Naive thymus-derived CD8-positive, alpha-beta T cell (primary cell): ENCODE measurements around the gene HES6. TPM values are rescaled to one million over a fixed set of nuclear protein-coding genes. Genes with fewer than 3 reads are reported as not detected.

Experiments
- ATAC-seq, 2 donors: fragments of 150-1000 bp; cut with Tn5 transposase in 1 of 2; sonication (Bioruptor Pico), chemical (Tn5 transposase) in 1 of 2; 1 replicate in 1 of 2; 2 replicates in 1 of 2; pipeline ENCODE4 v1.10.0; 2021; ENCODE audit warnings: mild to moderate bottlenecking in 2 of 2, moderate library complexity in 2 of 2
- POLR2A ChIA-PET: fragments of 350-600 bp; sonication (Branson Sonifier 250); formaldehyde crosslinking; loops from one replicate; lab custom pipeline; 2021; ENCODE audit warnings: antibody characterized with exemption; lab: Charles Lee
- DNase-seq, 10 donors: peaks; one replicate each; pipeline versions ENCODE4 v3.0.0 to v3.0.0-alpha.2; 2020 to 2022
- H3K27ac Mint-ChIP-seq, 10 donors: one replicate each; pipeline ENCODE4 v1.8.0; 2020 to 2022; ENCODE audit warnings: mild to moderate bottlenecking in 10 of 10, mixed read lengths in 10 of 10, moderate library complexity in 4 of 10, inconsistent platforms in 1 of 10
- H3K27me3 Mint-ChIP-seq, 5 donors: one replicate each; pipeline ENCODE4 v1.8.0; 2021 to 2022; ENCODE audit warnings: mixed read lengths in 5 of 5
- H3K36me3 Mint-ChIP-seq, 3 donors: one replicate each; pipeline ENCODE4 v1.8.0; 2020 to 2022; ENCODE audit warnings: mixed read lengths in 3 of 3, mild to moderate bottlenecking in 2 of 3, inconsistent platforms in 1 of 3
- H3K4me1 Mint-ChIP-seq, 4 donors: one replicate each; pipeline ENCODE4 v1.8.0; 2021 to 2022; ENCODE audit warnings: mixed read lengths in 4 of 4
- H3K4me3 Mint-ChIP-seq, 10 donors: one replicate each; pipeline ENCODE4 v1.8.0; 2020 to 2022; ENCODE audit warnings: mild to moderate bottlenecking in 10 of 10, mixed read lengths in 10 of 10, moderate library complexity in 6 of 10, inconsistent platforms in 1 of 10
- H3K9me3 Mint-ChIP-seq, 9 donors: one replicate each; pipeline ENCODE4 v1.8.0; 2020 to 2022; ENCODE audit warnings: mixed read lengths in 9 of 9, mild to moderate bottlenecking in 3 of 9, inconsistent platforms in 1 of 9, moderate library complexity in 1 of 9
- polyA plus RNA-seq, 3 donors: library from polyadenylated mRNA; unstranded; fragments of 300-500 nt; fragmentation: Illumina TruSeq; gene quantifications; one replicate each; pipeline ENCODE4 v1.2.3, GENCODE V29; 2021
- total RNA-seq, 8 experiments: library from RNA in 2 of 8; stranded (reverse) in 2 of 8; gene quantifications; one replicate each; pipeline ENCODE4 v1.2.3 and lab custom pipeline; 2021 to 2026

Gene HES6
- total and polyA plus RNA-seq, 5 experiments from 2014 or later, result 0.33 to 2.0 (median 1.9) TPM; not detected in 1

DNA sequence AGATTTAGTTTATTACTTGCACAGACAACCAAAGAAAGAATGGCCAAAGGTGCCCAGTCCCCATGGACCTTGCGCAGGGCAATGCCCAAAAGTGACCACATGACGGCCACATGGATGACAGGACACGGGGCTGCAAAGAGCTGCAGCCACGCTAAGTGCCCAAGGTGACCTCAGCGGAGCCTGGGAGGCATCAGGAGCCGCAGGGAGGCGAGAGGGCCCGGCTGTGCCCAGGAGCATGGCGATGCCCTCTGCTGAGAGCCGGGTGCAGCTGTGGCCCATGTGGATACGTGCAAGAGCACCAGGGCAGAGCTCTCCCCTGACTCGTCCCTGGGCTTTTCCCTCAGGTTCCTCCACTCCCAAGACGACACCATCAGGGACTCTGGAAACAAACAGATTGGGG, 14.7 kb downstream of the HES6 start:
- DNase-seq (no peak), ATAC-seq (no peak)
- H3K4me1 Mint-ChIP-seq, result peaks cover 8 to 25% (median 12%) of the 10 kb centered on the region in 4 donors
- H3K36me3 Mint-ChIP-seq, result peaks cover 0 to 15% (median 3%) of the 10 kb centered on the region in 3 donors
- no peak overlapping the region for H3K4me3 Mint-ChIP-seq
- no peak overlapping the region for H3K27ac Mint-ChIP-seq
- POLR2A ChIA-PET, result no interaction called here
- H3K27me3 Mint-ChIP-seq, result no peaks in the 10 kb centered on the region
- no peaks in the 10 kb centered on the region for H3K9me3 Mint-ChIP-seq

DNA sequence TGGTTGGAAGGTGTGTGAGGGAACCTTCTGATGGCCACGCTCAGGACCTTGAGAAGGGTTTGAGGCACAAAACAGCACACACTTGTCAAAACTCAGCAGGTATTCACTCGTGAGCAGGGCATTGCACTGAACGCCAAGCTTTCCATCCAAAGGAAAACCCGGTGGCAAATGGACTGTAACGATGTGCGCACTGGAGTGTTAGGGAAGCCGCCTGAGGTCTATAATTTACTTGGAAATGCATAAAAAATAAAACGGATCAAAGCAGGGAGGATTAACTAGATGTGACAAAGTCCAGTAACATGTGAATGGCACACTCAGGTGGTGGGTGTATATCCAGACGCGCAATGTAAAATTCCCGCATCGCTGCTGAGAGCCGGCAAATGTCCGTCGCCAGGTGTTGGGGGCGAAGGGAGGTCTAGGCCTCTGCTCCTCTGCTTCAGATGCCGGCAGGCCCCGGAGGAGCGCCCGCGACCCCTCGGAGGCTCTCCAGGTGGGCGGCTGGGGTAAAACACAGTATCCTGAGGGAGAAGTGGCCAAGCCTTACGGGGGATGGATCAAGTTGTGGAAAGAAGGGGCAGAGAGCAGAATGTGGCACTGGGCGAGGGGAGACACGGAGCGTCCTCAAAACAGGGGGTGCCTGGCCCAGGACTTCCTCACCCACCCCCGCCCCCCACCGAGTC, 15.3 kb downstream of the HES6 start:
- H3K27me3 Mint-ChIP-seq, result no peaks in the 10 kb centered on the region
- peaks cover 0 to 15% (median 3%) of the 10 kb centered on the region in 3 donors for H3K36me3 Mint-ChIP-seq
- H3K9me3 Mint-ChIP-seq, result no peaks in the 10 kb centered on the region
- POLR2A ChIA-PET, result no interaction called here
- H3K4me3 Mint-ChIP-seq, result no peak overlapping the region
- no peak overlapping the region for H3K27ac Mint-ChIP-seq
- no peak for DNase-seq
- peaks cover 6 to 20% (median 9%) of the 10 kb centered on the region in 4 donors for H3K4me1 Mint-ChIP-seq
- no peak for ATAC-seq

DNA sequence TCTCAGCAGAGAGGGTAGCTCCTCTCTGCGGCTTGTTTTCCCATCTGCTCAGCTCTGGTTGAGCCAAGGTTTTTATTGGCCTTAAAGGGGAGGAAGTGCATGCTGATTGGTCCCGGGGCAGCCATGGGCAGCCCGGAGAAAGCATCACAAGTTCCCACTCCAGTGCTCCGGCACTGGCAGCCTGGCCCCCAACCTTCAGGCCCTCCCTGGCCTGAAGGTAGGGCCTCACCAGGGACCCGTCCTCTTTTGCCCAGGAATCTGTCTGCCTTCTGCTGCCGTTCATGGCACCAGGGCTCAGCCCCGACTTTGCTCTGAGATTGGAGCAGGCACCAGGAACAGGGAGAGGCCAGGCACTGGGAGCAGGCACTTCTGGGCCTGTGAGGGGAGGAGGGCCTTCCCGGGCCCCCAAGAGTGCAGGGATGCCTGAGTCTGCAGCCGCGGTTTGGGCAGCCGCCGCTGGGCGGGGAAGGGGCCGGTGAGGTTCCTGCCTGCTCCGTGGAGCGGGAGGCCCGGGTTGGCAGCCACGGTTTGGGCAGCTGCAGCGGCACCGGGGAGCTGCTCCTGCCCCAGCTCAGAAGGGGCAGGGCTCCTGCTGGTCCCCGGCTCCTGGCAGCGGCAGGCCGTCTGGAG, 18.8 kb downstream of the HES6 start:
- ATAC-seq (peak in 1 of 2 donors; percentile 89), DNase-seq (no peak)
- Mint-ChIP-seq H3K27ac (peak overlapping the region in 1 of 10 donors; percentile 59), H3K9me3 (no peaks in the 10 kb centered on the region), H3K4me1 (no peaks in the 10 kb centered on the region), H3K27me3 (peaks cover 0 to 4% (median 0%) of the 10 kb centered on the region in 5 donors), H3K4me3 (peak overlapping the region in 4 of 10 donors; percentile 38 to 58 (median 50)), H3K36me3 (peaks cover 0 to 10% (median 0%) of the 10 kb centered on the region in 3 donors)
- POLR2A ChIA-PET, result interaction anchor here (0.7 kb wide), 1 partner anchor 1683 kb away, joined by 3 read pairs; no protein-coding TSS in a partner anchor

DNA sequence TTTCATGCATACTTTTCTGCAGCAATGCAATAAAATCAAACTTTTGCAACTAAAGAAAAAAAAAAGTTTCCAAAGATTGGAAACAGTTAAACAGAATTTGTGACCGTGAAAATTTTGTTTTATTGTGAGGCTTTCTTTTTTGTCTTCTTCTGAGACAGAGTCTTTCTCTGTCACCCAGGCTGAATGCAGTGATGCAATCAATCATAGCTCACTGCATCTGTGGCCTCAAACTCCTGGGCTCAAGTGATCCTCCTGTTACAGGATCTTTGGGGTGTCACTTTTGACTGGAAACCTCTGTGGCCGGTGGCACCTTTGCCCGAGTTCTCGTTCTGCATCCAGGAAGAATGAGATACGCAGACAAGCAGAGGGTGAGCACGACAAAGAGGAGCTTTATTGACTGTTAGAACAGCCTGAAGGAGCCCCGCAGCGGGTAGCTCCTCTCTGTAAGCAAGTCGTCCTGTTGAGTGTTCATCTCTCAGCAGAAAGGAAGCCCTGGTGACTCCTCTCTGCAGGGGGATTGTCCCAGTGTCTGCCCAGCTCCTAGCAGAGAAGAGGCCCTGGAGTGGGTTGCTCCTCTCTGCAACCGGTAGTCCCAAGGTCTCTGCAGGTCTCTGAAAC, 19.5 kb downstream of the HES6 start:
- H3K4me1 Mint-ChIP-seq, result no peaks in the 10 kb centered on the region
- H3K4me3 Mint-ChIP-seq, result peak overlapping the region in 4 of 10 donors; percentile 15 to 58 (median 43)
- H3K27me3 Mint-ChIP-seq, result peaks cover under 1 to 5% (median 3%) of the 10 kb centered on the region in 5 donors
- H3K36me3 Mint-ChIP-seq, result peaks cover 0 to 8% (median 0%) of the 10 kb centered on the region in 3 donors
- H3K27ac Mint-ChIP-seq, result peak overlapping the region in 1 of 10 donors; percentile 40
- no peak for DNase-seq
- peak in 1 of 2 donors; percentile 53 for ATAC-seq
- no peaks in the 10 kb centered on the region for H3K9me3 Mint-ChIP-seq
- POLR2A ChIA-PET, result no interaction called here

DNA sequence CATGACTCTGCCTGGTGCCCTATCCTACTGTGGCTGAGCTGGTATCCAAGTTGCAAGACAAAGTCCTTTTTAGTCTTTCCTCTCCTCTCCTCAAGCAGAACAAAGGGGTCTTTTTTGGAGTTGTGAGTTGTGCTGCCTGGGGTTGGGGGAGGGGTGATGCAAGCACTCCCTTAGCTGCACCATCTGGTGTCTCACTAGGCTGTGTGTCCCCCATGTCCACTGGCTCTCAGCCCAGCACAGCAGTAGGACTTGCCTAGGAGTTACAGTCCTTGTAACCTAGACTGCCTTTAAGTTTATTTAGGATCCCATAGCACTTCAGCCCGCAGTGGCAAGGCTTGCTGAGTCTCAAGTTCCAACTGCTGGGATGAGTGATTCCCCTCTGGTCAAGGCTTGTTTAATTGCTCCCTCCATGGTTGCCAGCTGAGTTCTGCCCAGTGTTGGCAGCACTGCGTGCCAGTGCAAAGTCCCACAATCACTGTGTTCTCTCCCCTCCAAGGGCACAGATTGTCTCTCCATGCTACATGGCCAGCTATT, 23.1 kb downstream of the HES6 start:
- no peaks in the 10 kb centered on the region for H3K4me1 Mint-ChIP-seq
- no peak overlapping the region for H3K4me3 Mint-ChIP-seq
- ATAC-seq (no peak), DNase-seq (no peak)
- no peak overlapping the region for H3K27ac Mint-ChIP-seq
- POLR2A ChIA-PET, result interaction anchor here (1.3 kb wide), 1 partner anchor 13 kb away, joined by 4 read pairs; no protein-coding TSS in a partner anchor
- peaks cover 0 to 2% (median 0%) of the 10 kb centered on the region in 9 donors for H3K9me3 Mint-ChIP-seq
- H3K27me3 Mint-ChIP-seq, result peaks cover 11 to 25% (median 23%) of the 10 kb centered on the region in 5 donors
- H3K36me3 Mint-ChIP-seq, result peaks cover 0 to 6% (median 2%) of the 10 kb centered on the region in 3 donors

DNA sequence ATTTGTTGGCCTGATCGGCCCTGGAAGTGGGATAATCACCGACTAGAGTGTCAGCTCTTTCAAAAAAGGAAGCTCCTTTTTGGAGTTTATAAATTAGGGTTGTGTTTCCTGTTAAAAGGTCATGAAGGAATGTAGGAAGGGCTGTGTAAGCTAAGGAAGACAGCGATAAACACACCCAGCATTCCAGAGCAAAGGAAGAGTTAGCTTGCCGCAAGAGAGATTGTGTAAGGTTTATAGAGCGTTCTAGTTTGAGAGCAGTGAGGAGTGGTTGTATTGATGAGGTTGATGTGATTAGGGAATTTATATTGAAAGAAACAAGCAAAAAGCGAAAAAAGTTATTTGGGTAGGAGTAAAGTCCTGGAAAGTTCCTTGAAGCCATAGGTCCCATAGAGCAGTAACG, 32.8 kb downstream of the HES6 start:
- Mint-ChIP-seq H3K36me3 (no peaks in the 10 kb centered on the region), H3K4me1 (peaks cover 6 to 18% (median 12%) of the 10 kb centered on the region in 4 donors), H3K9me3 (no peaks in the 10 kb centered on the region), H3K27me3 (peaks cover 0 to 4% (median 0%) of the 10 kb centered on the region in 5 donors), H3K4me3 (no peak overlapping the region), H3K27ac (no peak overlapping the region)
- DNase-seq (no peak), ATAC-seq (no peak)
- POLR2A ChIA-PET, result no interaction called here

DNA sequence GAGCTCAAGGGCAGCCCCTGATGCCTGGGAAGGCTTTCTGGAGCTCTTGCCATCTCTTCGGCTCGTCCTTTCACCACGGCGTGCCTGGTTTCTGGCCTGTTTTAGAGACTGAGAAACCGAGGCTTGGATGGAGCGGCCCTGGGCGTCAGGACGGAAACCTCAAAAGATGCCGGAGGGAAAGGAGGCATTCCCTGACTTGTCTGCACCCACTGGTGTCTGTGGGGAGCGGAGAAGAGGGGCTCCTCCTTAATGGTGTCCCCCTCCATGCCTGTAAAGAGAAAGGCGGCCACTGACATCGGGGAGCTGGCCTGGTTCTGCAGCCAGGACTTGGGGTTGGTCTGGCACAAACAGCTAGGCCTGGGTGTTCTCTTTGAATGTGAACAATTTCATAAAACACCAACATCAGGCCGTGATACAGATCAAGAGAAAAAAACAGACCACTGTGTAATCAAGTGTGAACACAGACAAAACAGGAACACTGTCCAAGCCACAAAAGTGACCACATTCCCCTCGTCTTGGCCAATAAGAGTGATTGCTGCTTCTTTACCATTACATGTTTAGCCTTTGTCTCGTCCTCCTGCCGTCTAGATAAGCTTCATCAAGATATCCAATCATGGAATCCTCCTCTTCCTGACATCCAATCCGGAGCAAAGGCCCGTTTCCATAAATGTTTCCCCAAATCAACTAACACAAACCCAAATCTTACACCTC, 35.7 kb downstream of the HES6 start:
- Mint-ChIP-seq H3K36me3 (peaks cover 0 to 13% (median 0%) of the 10 kb centered on the region in 3 donors), H3K4me1 (peaks cover 18 to 45% (median 39%) of the 10 kb centered on the region in 4 donors), H3K27me3 (no peaks in the 10 kb centered on the region), H3K27ac (peak overlapping the region; percentile 78 to 97 (median 92)), H3K9me3 (no peaks in the 10 kb centered on the region), H3K4me3 (peak overlapping the region; percentile 55 to 95 (median 84))
- no peak for ATAC-seq
- DNase-seq, result no peak
- POLR2A ChIA-PET, result interaction anchor here (0.5 to 3.0 kb wide), 8 partner anchors 13 to 254 kb away, joined by 3 to 17 read pairs (median 4); partner anchors contain the start of gene HES6

DNA sequence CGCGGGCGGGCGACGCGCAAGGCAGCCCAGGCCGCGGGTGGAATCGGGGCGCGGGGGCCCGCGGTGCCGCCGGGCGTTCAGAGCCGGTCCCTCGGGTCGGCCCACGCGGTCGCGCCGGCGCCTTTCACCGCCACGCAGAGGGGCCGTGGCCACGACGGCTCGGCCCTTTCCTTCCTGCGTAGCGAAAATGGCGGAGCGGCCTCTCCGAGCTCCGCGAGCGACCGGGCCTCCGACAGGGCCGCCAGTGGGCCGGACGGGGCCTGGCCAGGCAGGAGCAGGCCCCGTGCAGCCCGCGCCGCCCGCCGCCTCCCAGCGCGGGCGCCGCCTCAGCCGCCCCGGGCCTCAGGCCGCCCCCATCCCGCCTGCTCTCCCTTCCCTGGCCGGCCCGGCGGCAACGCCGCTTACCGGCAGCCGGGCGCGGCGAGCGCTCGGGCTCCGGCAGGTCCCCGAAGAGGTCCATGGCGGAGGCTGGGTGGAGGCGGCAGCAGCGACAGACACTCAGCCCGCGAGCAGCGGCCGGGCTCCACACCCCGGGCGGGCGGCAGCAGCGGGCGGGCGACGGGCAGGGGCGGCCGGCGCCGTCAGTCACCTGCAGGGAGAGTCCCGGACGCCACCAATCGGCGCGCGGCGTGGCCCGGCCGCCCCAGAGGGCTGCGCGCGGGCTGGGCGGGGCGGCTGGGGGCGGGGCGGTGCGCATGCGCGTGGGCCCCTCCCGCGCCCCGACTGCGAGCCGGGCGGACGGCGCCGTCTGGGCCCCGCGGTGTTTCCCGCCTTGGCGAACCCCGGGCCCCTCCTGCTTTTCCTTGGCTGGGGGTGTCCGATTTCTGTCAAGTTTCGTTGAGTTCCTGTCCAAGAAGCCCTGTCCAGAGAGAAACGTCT, 36.5 kb downstream of the HES6 start, which contains the start of gene ILKAP:
TSS of gene ILKAP (minus strand) at position 602 of the 879 bp plus-strand sequence. CDS start at position 460, 142 bp downstream.
- ATAC-seq, result peak; percentile 96
- Mint-ChIP-seq H3K9me3 (no peaks in the 10 kb centered on the region), H3K36me3 (peaks cover 0 to 16% (median 0%) of the 10 kb centered on the region in 3 donors), H3K27ac (peak within 1 kb of the TSS; percentile 84 to 97 (median 92)), H3K4me1 (peaks cover 21 to 53% (median 44%) of the 10 kb centered on the region in 4 donors), H3K4me3 (peak within 1 kb of the TSS; percentile 80 to 95 (median 88)), H3K27me3 (no peaks in the 10 kb centered on the region)
- DNase-seq, result peak; percentile 83 to 98 (median 90)
- POLR2A ChIA-PET, result interaction anchor here (0.7 to 3.0 kb wide), 9 partner anchors 14 to 142 kb away, joined by 3 to 17 read pairs (median 4); partner anchors contain the start of genes HES6 and SCLY

DNA sequence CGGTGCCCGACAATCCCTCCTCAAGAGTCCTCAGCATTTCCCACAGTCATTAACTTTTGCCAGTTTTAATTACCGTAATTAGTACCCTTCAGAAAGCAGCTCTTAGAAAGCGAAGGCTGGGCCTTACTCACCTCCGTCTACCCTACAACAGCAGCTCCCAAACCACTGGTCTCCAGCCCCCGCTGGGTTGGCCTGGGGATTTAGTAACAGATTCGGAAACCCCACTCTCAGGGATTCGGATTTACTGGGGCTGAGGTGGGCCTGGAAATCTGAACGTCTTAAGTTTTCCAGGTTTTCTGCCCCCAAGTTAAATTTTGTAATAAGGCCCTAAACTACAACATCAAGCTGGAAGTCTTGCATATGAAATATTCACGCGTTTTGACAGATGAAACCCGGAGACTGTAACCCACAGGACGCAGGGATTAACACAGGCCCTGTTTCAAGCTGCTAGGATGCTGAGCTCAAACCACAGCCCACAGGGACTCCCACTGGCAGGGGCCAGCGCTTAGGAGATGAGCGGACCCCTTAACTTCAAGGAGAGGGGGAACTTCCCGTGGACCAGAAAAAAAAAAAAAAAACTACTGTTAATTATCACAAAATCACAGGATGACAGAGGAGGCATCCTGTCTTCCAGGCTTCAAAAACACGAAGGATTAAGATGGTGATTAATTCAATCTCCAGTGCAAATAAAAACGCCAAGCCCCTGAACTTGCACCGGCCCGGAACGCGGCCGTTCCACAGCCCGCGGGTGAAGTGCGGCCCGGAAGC, 37.3 kb downstream of the HES6 start:
- peak in 1 of 2 donors; percentile 14 for ATAC-seq
- Mint-ChIP-seq H3K36me3 (peaks cover 0 to 16% (median 0%) of the 10 kb centered on the region in 3 donors), H3K4me1 (peaks cover 25 to 62% (median 50%) of the 10 kb centered on the region in 4 donors), H3K27me3 (no peaks in the 10 kb centered on the region), H3K9me3 (no peaks in the 10 kb centered on the region), H3K27ac (peak overlapping the region; percentile 83 to 96 (median 92)), H3K4me3 (peak overlapping the region; percentile 80 to 95 (median 88))
- DNase-seq, result peak in 6 of 10 donors; percentile 3 to 40 (median 22)
- POLR2A ChIA-PET, result interaction anchor here (0.6 to 3.0 kb wide), 7 partner anchors 9 to 201 kb away, joined by 3 to 17 read pairs (median 5); partner anchors contain the start of genes HES6 and SCLY

DNA sequence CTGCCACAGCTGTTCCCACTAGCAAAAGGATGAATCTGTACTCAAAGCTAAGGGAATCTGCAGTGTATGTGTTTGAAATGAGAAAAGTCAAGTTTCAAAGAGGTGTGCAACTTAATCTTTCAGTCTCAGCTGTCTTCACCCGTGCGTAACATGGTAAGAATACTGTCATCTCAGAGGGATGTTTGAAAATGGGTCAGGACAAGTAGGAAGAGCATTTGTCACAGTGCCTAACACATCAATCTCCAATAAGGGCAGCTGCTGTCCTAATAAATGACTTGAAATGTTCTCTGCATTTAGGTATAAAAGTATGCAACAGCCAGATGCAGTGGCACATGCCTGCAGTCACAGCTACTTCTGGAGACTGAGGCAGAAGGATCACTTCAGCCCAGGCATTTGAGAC, 49.4 kb downstream of the HES6 start:
- H3K36me3 Mint-ChIP-seq, result peaks cover 12 to 95% (median 34%) of the 10 kb centered on the region in 3 donors
- no peaks in the 10 kb centered on the region for H3K9me3 Mint-ChIP-seq
- no peak for DNase-seq
- H3K27ac Mint-ChIP-seq, result no peak overlapping the region
- POLR2A ChIA-PET, result interaction anchor here (0.8 kb wide), 1 partner anchor 41 kb away, joined by 7 read pairs; no protein-coding TSS in a partner anchor
- H3K27me3 Mint-ChIP-seq, result no peaks in the 10 kb centered on the region
- ATAC-seq, result no peak
- no peak overlapping the region for H3K4me3 Mint-ChIP-seq
- H3K4me1 Mint-ChIP-seq, result peaks cover 0 to 11% (median 3%) of the 10 kb centered on the region in 4 donors
